ENCODE results near the gene GTF2E1. TPM values are rescaled to one million over a fixed set of nuclear protein-coding genes. Genes with fewer than 3 reads are reported as not detected.
A peak's percentile ranks its signal among the peaks of the same experiment; 100 is the strongest.
"Not testable (repeated sequence)": the region's sequence is repeated elsewhere in the genome, so short reads cannot be mapped to it uniquely, and the experiment has no call there.

The GTF2E1 gene
- total RNA-seq, 4 donors from 2014 or later: 9.0 to 32.4 (median 14.5) TPM

- Histone ChIP-seq H3K9me3 (no peaks in the 10 kb centered on the region), H3K27me3 (no peaks in the 10 kb centered on the region), H3K27ac (no peak overlapping the region), H3K36me3 (peaks cover 0 to 25% (median 4%) of the 10 kb centered on the region in 4 donors), H3K4me1 (peaks cover 0 to 4% (median 0%) of the 10 kb centered on the region in 4 donors), H3K4me3 (no peak overlapping the region)
- in situ Hi-C loops (cut with MboI; ENCODE audit: low pct_ligation_motif_present in 1 of 4, low pct_unique_long_range_greater_than_20kb in 1 of 4, low sequenced_read_pairs in 3 of 4): loop anchor here in 2 of 4 donors (25.0 kb wide), 2 partner anchors 219 to 544 kb away; no protein-coding TSS in a partner anchor
- intact Hi-C loops (cut with DNase I; ENCODE audit: low total_unique reads): no loop called here
- TF ChIP-seq EP300 (IDR thresholded peaks at IDR 0.05; ENCODE audit: low read depth) (no peak), POLR2AphosphoS5 (IDR thresholded peaks at IDR 0.05) (no peak), POLR2A (IDR thresholded peaks at IDR 0.05) (no peak)
- TF ChIP-seq, protein P1, sequence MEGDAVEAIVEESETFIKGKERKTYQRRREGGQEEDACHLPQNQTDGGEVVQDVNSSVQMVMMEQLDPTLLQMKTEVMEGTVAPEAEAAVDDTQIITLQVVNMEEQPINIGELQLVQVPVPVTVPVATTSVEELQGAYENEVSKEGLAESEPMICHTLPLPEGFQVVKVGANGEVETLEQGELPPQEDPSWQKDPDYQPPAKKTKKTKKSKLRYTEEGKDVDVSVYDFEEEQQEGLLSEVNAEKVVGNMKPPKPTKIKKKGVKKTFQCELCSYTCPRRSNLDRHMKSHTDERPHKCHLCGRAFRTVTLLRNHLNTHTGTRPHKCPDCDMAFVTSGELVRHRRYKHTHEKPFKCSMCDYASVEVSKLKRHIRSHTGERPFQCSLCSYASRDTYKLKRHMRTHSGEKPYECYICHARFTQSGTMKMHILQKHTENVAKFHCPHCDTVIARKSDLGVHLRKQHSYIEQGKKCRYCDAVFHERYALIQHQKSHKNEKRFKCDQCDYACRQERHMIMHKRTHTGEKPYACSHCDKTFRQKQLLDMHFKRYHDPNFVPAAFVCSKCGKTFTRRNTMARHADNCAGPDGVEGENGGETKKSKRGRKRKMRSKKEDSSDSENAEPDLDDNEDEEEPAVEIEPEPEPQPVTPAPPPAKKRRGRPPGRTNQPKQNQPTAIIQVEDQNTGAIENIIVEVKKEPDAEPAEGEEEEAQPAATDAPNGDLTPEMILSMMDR (IDR thresholded peaks at IDR 0.05): no peak
- DNase-seq: peak; percentile 32
- WGBS, 2 donors (ENCODE audit: low coverage in 1 of 2): 74 to 76% methylated on average over 5 to 13 of the region's 13 CpGs
These were observed 38.4 kb downstream of the GTF2E1 start for GRCh38 chr3:120780977-120781376.

DNA sequence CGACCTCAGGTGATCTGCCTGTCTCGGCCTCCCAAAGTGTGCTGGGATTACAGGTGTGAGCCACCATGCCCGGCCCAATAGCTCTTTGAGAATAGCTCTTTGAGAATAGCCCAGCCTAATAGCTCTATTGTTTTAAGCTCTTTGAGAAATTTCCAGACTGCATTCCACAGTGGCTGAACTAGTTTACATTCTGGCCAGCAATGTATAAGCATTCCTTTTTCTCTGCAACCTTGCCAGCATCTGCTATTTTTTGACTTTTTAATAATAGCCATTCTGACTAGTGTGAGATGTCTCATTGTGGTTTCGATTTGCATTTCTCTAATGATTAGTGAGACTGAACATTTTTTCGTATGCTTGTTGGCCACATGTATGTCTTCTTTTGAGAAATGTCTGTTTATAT is 43.3 kb downstream of the GTF2E1 start:
- intact Hi-C loops (cut with DNase I; ENCODE audit: low total_unique reads); H3K9me3 ChIP-seq; H3K27me3 ChIP-seq; H3K36me3 ChIP-seq; H3K4me3 ChIP-seq; DNase-seq; H3K4me1 ChIP-seq: not testable (repeated sequence)
- 64 to 76% methylated on average over 3 to 4 of the region's 5 CpGs for WGBS, 2 donors (ENCODE audit: low coverage in 1 of 2)
- peak overlapping the region in 2 of 4 donors; percentile 2 to 45 for H3K27ac ChIP-seq
- in situ Hi-C loops (cut with MboI; ENCODE audit: low pct_ligation_motif_present in 1 of 4, low pct_unique_long_range_greater_than_20kb in 1 of 4, low sequenced_read_pairs in 3 of 4): loop anchor here in 2 of 4 donors (25.0 kb wide), 2 partner anchors 224 to 549 kb away; no protein-coding TSS in a partner anchor

DNA sequence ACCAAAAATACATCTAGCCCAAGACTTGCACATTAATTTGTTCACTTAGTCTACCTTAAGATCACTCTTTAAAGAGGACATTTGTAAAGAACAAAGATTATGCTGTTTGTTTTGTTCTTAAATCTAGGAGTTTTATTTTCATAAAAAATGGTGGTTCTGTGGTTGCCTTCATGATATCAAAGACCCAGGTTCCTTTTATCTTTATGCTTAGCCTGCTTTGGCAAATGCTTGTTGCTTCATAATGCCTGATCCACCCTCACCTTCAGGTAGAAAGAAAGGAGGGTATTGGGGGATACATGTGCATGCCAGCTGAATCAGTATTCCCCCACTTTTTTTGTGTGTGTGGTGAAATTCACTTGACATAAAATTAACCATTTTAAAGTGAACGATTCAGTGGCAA is 48.5 kb downstream of the GTF2E1 start:
- H3K9me3 ChIP-seq: no peaks in the 10 kb centered on the region
- intact Hi-C loops (cut with DNase I; ENCODE audit: low total_unique reads): loop anchor here (1.0 to 10.0 kb wide), 2 partner anchors 41 to 546 kb away; no protein-coding TSS in a partner anchor

GRCh38 chr3:120791913-120792312 is 49.4 kb downstream of the GTF2E1 start:
- intact Hi-C loops (cut with DNase I; ENCODE audit: low total_unique reads) (loop anchor here (1.0 to 10.0 kb wide), 2 partner anchors 40 to 547 kb away; no protein-coding TSS in a partner anchor), in situ Hi-C loops (cut with MboI; ENCODE audit: low pct_ligation_motif_present in 1 of 4, low pct_unique_long_range_greater_than_20kb in 1 of 4, low sequenced_read_pairs in 3 of 4) (loop anchor here (5.0 to 25.0 kb wide), 5 partner anchors 227 to 555 kb away; no protein-coding TSS in a partner anchor)
- no peaks in the 10 kb centered on the region for H3K9me3 ChIP-seq
- TF ChIP-seq POLR2A (IDR thresholded peaks at IDR 0.05): no peak
- no peak for TF ChIP-seq EP300 (IDR thresholded peaks at IDR 0.05; ENCODE audit: low read depth)
- TF ChIP-seq, protein P1 (IDR thresholded peaks at IDR 0.05): no peak
- no peak for TF ChIP-seq POLR2AphosphoS5 (IDR thresholded peaks at IDR 0.05)
- H3K27ac ChIP-seq: no peak overlapping the region
- H3K36me3 ChIP-seq: no peaks in the 10 kb centered on the region
- no peaks in the 10 kb centered on the region for H3K27me3 ChIP-seq
- H3K4me1 ChIP-seq: peaks cover 0 to 16% (median 8%) of the 10 kb centered on the region in 4 donors
- WGBS, 2 donors (ENCODE audit: low coverage in 1 of 2): 48% methylated on average over 1 of the region's 1 CpG; no CpG with 5 or more reads in 1 of the 2 donors
- H3K4me3 ChIP-seq: no peak overlapping the region
- no peak for DNase-seq

More for the DNA sequence above, 48.5 kb downstream of the GTF2E1 start:
- in situ Hi-C loops (cut with MboI; ENCODE audit: low pct_ligation_motif_present in 1 of 4, low pct_unique_long_range_greater_than_20kb in 1 of 4, low sequenced_read_pairs in 3 of 4): loop anchor here (5.0 to 25.0 kb wide), 5 partner anchors 226 to 554 kb away; no protein-coding TSS in a partner anchor
- Histone ChIP-seq H3K27ac (no peak overlapping the region), H3K27me3 (no peaks in the 10 kb centered on the region), H3K4me3 (no peak overlapping the region), H3K36me3 (no peaks in the 10 kb centered on the region), H3K4me1 (peaks cover 0 to 14% (median under 1%) of the 10 kb centered on the region in 4 donors)
- no peak for DNase-seq
- no peak for TF ChIP-seq EP300 (IDR thresholded peaks at IDR 0.05; ENCODE audit: low read depth)
- TF ChIP-seq, protein P1 (IDR thresholded peaks at IDR 0.05): no peak
- no peak for TF ChIP-seq POLR2AphosphoS5 (IDR thresholded peaks at IDR 0.05)
- TF ChIP-seq POLR2A (IDR thresholded peaks at IDR 0.05): no peak
- WGBS, 2 donors (ENCODE audit: low coverage in 1 of 2): 72 to 73% methylated on average over 1 of the region's 1 CpG
